ENCODE data around the gene SMURF1.

DNA sequence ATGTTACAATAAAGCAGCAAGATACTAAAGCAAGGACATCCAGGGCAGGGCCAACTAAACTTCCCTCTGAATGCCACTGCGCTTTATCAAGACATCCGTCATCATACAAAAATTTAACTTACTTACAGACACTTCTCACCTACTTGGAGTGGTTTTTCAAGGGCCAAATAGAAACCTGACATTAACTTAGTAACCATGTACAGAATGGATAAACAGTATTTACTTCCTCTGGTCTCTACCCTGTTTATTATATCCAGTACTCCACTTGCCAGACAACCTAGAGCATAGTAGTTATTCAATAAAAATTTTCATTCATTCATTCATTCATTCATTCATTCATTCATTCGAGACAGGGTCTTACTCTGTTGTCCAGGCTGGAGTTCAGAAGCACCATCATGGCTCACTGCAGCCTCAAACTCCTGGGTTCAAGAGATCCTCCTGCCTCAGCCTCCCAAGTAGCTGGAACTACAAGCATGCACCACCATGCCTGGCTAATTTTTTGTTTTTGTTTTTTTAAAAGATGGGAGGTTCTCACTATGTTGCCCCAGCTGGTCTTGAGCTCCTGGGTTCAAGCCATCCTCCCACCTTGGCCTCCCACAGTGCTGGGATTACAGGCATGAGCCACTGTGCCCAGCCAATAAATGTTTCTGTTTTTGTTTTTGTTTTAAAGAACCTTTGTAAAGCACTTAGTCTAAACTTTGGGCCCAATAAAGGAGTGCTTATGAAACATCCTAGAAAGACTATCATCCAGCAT, 19.0 kb downstream of the SMURF1 start:
- TF ChIP-seq CTCF (IDR thresholded peaks at IDR 0.05) (no peak), EP300 (IDR thresholded peaks at IDR 0.05) (peak in 2 of 4 donors; percentile 21 to 51), POLR2A (IDR thresholded peaks at IDR 0.05) (no peak), POLR2AphosphoS5 (IDR thresholded peaks at IDR 0.05) (peak in 1 of 2 donors; percentile 19)
